SW 1271 (cell line): Measurements from ENCODE around the gene BAMBI.

ENCODE experiments used
- DNase-seq, 2 experiments: peaks; one replicate each; lab custom pipeline; 2025; lab: John Stamatoyannopoulos, UW

Gene BAMBI

GRCh38 chr10:28705472-28705871, 28.2 kb downstream of the BAMBI start:
- DNase-seq = no peak

GRCh38 chr10:28709001-28709710, 31.8 kb downstream of the BAMBI start:
- DNase-seq = no peak

DNA sequence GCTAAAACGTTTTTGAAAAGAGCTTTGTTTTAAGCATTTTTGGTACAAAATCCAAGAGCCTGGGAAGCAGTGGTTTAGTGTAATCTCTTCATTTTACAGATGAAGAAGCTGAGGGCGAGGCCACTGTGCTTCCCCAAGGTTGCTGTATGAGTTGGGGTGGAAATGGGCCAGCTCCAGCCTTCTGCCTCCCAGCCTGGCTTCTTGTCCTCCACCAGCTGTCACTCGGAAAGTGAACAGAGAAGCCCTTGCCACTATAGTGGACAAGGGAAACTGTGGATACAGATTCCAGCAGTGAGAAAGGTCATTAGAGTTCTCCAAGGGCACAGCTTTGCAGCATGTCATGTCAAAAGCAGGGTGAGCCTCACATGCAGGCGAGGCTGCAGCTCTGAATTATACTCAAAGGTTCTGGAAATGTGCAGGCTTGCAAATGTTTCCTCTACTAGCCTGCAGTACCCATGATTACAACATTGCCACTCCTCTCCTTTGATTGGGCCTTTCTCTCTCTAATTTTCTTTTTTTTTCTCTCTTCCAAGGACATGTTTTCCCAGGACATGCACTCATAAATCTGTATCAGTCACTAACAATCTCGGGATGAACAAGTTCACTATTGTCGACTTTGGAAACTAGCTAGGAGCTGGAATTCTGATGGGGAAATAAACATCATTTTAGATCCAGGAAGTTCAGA, 33.0 kb downstream of the BAMBI start:
- DNase-seq = no peak

- no peak for DNase-seq
Observed at GRCh38 chr10:28711041-28711440, 33.7 kb downstream of the BAMBI start.

DNA sequence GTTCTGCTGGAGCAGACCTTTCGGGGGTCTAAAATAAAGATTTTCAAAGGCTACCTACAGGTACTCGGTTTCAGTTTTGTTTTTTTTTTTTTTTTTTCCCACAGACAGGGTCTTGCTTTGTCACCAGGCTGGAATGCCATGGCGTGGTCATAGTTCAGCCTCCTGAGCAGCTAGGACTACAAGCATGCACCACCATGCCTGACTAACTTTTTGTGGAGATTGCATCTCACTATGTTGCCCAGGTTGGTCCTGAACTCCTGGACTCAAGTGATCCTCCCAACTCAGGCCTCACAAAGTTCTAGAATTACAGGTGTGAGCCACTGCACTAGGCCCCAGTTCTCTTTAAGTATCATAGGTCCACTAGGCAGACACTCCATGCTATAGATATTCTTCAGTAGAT, 34.5 kb downstream of the BAMBI start:
- DNase-seq = no peak

GRCh38 chr10:28713626-28714352, 36.5 kb downstream of the BAMBI start:
- DNase-seq = no peak

DNA sequence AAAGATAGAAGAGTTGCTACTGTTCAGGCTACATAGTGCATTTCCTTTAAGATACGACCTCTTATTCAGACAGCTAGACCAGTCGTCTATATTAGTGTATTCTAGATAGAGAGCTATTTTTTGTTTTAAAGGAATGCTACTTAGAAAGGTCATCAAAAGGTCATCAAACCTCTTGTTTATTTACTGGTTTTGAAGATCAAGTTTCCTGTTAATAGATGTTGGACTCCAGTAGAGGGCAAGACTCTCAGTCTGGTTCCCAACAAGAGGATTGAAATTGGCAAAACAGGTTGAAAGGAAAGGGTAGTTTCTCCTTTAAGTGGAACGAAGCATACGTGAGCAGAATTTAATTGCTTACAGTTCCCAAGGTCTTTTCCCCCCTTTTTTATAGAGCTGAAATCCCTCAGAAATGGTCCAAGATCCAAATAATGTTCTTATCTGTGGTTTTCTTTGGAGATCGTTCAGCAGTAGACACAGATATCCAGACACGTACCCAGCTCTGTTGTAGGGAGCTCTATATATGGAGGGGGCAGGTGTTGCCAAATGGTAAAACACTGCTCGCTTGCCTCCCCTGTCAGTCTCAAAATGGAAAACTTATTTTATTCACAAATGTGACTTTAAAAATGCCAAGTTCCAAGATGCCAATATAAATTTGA, 37.2 kb downstream of the BAMBI start:
- no peak for DNase-seq

- no peak for DNase-seq
Observed at GRCh38 chr10:28715246-28715645, 37.9 kb downstream of the BAMBI start.

GRCh38 chr10:28715757-28716156, 38.4 kb downstream of the BAMBI start:
- DNase-seq = no peak

GRCh38 chr10:28716748-28717147, 39.4 kb downstream of the BAMBI start:
- no peak for DNase-seq

DNA sequence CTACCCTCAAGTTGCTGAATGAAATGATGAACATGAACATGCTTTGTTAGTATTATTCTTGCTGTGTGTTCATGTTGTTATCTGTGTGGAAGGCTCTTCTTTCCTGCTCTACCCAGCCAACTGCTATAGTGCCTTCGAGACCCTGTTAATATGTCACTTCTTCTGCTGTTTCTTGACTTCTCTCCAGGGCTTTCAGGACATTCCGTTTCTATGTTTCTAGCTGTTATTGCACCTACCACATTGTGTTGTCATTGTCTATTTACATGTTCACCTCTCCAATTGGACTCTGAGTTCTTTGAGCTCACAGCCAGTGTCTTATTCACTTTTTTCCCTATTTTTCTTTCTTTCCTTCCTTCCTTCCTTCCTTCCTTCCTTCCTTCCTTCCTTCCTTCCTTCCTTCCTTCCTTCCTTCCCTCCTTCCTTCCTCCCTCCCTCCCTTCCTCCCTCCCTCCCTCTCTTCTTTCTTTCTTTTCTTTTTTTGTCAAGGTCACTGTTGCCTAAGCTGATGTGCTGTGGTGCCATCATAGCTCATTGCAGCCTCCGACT, 40.4 kb downstream of the BAMBI start:
- no peak for DNase-seq

GRCh38 chr10:28719789-28720436, 42.6 kb downstream of the BAMBI start:
- peak in 1 of 2 experiments; percentile 76 for DNase-seq

GRCh38 chr10:28721318-28721951, 44.1 kb downstream of the BAMBI start:
- no peak for DNase-seq

DNA sequence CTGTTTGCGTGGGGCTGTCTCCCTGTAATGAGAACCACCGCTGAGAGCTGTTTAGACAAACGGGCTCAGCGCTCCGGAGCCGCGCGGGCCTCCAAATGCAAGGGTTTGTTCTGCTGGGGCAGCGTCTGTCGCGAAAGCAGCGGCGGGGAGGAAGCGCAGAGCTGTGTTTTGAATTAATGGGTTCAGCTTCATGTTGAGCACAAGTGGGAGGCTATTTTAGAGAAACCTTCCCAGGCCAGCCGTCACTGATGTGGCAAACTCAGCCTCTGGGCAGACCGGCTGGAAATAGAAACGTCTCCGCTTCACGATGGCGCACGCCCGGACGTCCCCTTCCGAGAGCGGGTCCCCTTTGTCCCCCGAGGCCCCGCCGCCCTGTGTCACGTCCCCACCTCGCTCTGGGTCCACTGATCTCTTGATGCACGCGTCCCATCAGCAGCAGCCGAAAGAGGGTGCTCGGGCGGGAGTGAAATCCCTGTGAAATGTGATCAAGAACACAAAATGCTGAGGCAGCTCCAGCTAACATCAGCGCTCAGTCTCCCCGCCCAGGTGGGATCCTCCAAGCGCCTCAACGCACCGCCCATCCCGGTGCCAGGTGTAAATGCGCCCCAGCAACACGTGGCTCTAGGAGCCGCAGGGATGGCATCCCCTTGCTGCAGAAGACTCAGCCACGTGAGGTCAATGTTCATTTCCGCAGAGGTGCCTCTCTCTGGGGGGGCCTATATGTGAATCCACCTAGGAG, 44.9 kb downstream of the BAMBI start:
- no peak for DNase-seq

DNA sequence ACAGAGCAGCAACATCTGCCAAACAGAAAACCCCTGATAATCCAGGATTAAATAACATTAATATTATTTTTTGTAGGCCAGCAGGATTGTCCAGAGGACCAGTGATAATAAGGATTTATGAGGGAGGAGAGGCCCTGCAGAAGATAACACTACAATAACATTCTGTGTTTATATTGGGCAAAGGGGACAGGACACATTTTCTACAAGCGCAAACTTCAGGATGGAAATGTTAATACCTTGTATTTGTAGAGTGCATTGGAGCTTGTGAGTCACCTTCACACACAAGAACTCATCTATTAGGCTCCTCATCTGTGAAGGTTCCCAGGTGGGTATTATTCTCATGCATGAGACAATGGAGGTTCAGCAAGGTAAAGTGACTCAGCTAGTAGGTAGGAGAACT, 51.0 kb downstream of the BAMBI start:
- DNase-seq = no peak

- DNase-seq = no peak
Observed at GRCh38 chr10:28730031-28730778, 52.9 kb downstream of the BAMBI start.

- DNase-seq = no peak
Observed at GRCh38 chr10:28732091-28732490, 54.8 kb downstream of the BAMBI start.
